ENCODE data around the gene POLRMT. TPM values are rescaled to one million over a fixed set of nuclear protein-coding genes. Genes with fewer than 3 reads are reported as not detected.
"Not testable (repeated sequence)": the region's sequence is repeated elsewhere in the genome, so short reads cannot be mapped to it uniquely, and the experiment has no call there.

Gene POLRMT
- total RNA-seq, 1 experiment from 2014 or later: 104 TPM

GRCh38 chr19:603302-603639, 30.1 kb downstream of the POLRMT start:
- not testable (repeated sequence) for H3K23ac ChIP-seq (ENCODE audit: insufficient read length, low read depth, low read length); H3K4me1 Mint-ChIP-seq; H2BK15ac ChIP-seq (ENCODE audit: low read depth, low read length); H3K4me3 Mint-ChIP-seq; H3K56ac ChIP-seq (ENCODE audit: insufficient read length, low read depth, low read length); H4K91ac ChIP-seq (ENCODE audit: insufficient read length, low read depth, low read length); H3K27ac ChIP-seq (ENCODE audit: insufficient read length, low read depth, low read length); H3K79me2 ChIP-seq (ENCODE audit: insufficient read depth, low read length); H2BK120ac ChIP-seq (ENCODE audit: low read depth, low read length, poor library complexity, severe bottlenecking); H3K9ac ChIP-seq (ENCODE audit: extremely low read depth, insufficient read length, low read length); H2AK5ac ChIP-seq (ENCODE audit: insufficient read length, low read length); H4K5ac ChIP-seq (ENCODE audit: insufficient read length, low read depth, low read length); H4K8ac ChIP-seq (replicated peaks; ENCODE audit: insufficient read length, low read depth, low read length); H2BK5ac ChIP-seq (ENCODE audit: insufficient read length, low read length); H3K27ac Mint-ChIP-seq; H3K18ac ChIP-seq (ENCODE audit: insufficient read length, low read depth, low read length); H3K23me2 ChIP-seq (ENCODE audit: insufficient read length, low read depth, low read length, poor library complexity, severe bottlenecking); H4K20me1 ChIP-seq (ENCODE audit: control insufficient read depth, insufficient read depth, insufficient read length); H2BK12ac ChIP-seq (ENCODE audit: insufficient read length, low read depth, low read length); H3T11ph ChIP-seq (ENCODE audit: low read length); H3K79me1 ChIP-seq (ENCODE audit: insufficient read depth, low read depth, low read length, poor library complexity, severe bottlenecking); H2AFZ ChIP-seq (ENCODE audit: low read length); H3K27me3 ChIP-seq (ENCODE audit: insufficient read depth, low read length); H3K9me3 ChIP-seq (ENCODE audit: control insufficient read depth, low read depth, low read length); H3K36me3 Mint-ChIP-seq (ENCODE audit: insufficient read depth in 1 of 3, low read depth in 3 of 3); H3K4me2 ChIP-seq (ENCODE audit: insufficient read depth, insufficient read length, low read length); H3K4ac ChIP-seq (ENCODE audit: low read depth, low read length); H3K4me1 ChIP-seq (ENCODE audit: insufficient read depth, low read length); DNase-seq; H3K14ac ChIP-seq (ENCODE audit: insufficient read depth, low read length); H2BK20ac ChIP-seq (ENCODE audit: low read depth, low read length, poor library complexity, severe bottlenecking)
- Mint-ChIP-seq H3K27me3 (ENCODE audit: low read depth) (peaks cover 12% of the 10 kb centered on the region), H3K9me3 (peaks cover 29 to 37% of the 10 kb centered on the region in 2 experiments)
- WGBS (ENCODE audit: extremely low coverage, insufficient read length, low lambda C conversion rate): no CpG with 5 or more reads among the region's 13 CpGs
